HG03378 (cell line): ENCODE measurements around the gene ST8SIA4.

Source experiments
- ATAC-seq: cut with Tn5 transposase; IDR thresholded peaks from one replicate; pipeline ENCODE4 v1.9.1; 2021; ENCODE audit warnings: mild to moderate bottlenecking, moderate library complexity; ENCODE audit not compliant: unreplicated experiment

The ST8SIA4 gene

GRCh38 chr5:100832252-100833230 lies 70.5 kb downstream of the ST8SIA4 start:
- peak; percentile 46 for ATAC-seq

- ATAC-seq = no peak
These were observed 74.2 kb downstream of the ST8SIA4 start for GRCh38 chr5:100828898-100829356.

GRCh38 chr5:100828071-100828897 lies 74.8 kb downstream of the ST8SIA4 start:
- peak; percentile 80 for ATAC-seq

- peak; percentile 18 for ATAC-seq
These were observed 75.6 kb downstream of the ST8SIA4 start for GRCh38 chr5:100827481-100827889.

DNA sequence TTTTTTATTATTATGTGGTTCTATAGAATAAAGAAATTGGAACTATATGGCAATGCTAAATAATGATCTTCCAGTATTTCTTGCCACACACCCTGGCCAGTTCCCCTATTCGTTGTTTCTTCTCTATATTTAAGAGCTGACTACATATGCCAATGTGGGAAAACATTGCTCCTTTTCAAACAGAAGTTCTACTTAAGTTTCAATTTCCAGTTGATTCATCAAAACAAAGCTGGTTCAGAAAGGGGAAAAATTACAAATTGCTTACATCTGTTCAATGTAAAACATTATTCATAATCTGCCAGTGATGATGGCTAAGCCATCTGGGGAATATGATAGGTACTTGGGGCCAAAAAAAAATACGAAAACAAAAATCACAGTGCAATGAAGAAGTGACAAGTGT lies 76.9 kb downstream of the ST8SIA4 start:
- ATAC-seq = peak; percentile 36

GRCh38 chr5:100824635-100825034 lies 78.4 kb downstream of the ST8SIA4 start:
- no peak for ATAC-seq

GRCh38 chr5:100823812-100824211 lies 79.3 kb downstream of the ST8SIA4 start:
- no peak for ATAC-seq

DNA sequence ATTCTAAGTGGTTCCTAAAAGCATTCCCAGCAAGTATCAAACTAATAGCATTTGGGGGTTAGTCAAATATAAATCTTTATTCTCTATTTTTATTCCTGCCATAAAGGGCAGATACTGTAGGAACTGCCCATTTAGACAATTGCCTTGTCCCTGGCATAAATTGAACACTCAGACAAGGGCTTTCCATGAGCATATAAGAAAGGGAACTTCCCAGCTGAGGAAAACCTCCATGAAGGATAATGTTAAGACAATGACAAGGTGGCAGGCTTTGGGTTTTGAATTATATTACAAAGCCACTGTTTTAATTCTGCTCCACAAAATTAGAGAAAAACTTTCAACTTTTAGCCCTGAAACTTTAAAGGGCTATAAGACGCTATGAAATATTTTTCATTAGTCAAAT lies 81.3 kb downstream of the ST8SIA4 start:
- ATAC-seq = no peak

- peak; percentile 41 for ATAC-seq
These were observed 84.7 kb downstream of the ST8SIA4 start for GRCh38 chr5:100818340-100818739.

- no peak for ATAC-seq
These were observed 99.7 kb downstream of the ST8SIA4 start for GRCh38 chr5:100803397-100803796.

DNA sequence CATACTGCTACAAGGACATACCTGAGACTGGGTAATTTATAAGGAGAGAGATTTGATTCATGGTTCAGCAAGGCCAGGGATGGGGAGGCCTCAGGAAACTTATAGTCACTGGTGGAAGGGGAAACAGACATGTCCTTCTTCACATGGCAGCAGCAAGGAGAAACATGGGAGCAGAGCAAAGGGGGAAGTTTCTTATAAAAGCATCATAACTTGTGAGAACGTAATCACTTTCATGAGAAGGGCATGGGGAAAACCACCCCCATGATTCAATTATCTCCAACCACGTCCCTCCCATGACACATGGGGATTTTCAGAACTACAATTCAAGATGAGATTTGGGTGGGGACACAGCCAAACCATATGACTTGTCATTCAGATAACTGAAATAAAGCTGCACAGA lies 100.9 kb downstream of the ST8SIA4 start:
- no peak for ATAC-seq

GRCh38 chr5:100800562-100800961 lies 102.5 kb downstream of the ST8SIA4 start:
- peak; percentile 73 for ATAC-seq

- no peak for ATAC-seq
These were observed 103.9 kb downstream of the ST8SIA4 start for GRCh38 chr5:100799166-100799565.

DNA sequence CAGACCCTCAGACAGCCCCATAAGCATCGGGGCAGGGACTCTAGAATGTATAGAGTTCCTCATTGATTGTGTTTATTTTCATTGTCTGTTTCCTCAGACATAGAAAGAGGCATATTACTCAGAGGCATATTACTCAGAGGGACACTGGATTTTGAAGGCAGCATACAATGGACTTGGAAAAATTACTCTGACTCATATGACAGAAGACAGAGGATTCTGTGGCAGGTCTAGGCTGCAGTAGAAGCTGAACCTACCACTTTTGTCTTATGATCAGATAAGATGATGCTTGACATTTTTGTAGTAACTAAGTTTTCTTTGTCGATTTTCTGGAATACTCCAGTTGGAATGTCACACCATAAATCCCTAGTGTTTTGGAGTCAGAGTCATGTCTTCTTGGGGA lies 105.2 kb downstream of the ST8SIA4 start:
- ATAC-seq = no peak

DNA sequence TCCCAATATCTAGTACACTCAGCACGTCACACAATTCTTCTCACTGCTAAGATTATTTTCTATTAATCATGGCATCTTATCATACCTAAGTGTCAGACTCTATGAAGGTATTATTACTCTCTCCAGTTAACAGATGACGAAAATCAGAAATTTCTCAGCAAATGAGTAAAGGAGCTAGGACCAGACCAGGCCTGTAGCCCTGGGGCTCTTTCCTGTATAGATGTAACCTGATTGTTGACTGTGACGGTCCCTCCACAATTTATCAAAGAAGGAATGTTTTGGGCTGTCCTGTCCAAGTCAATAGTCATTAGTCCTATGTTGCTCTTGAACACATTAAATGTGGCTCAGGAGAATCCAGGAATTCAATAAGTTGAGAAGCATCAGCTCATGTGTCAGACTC lies 106.2 kb downstream of the ST8SIA4 start:
- no peak for ATAC-seq

DNA sequence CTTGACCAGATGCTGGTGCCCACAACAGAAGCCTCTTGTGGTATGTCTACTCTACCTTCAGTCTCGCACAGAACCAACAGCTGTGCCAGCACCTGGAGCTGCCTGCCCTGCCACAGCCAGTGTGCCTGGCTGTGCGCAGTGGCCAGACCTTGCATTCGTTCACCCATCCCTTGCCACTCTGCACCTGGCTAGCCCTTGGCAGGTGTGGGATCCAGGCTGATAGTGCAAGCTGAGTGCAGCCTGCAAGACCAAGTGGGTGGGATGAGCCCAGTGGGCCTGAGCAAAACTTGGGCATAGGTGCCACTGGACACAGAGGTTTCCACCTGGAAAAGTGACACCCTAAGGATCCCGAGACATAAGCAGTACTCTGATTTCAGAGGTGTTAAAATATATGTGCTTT lies 108.2 kb downstream of the ST8SIA4 start:
- no peak for ATAC-seq

GRCh38 chr5:100794218-100794617 lies 108.9 kb downstream of the ST8SIA4 start:
- ATAC-seq = no peak

GRCh38 chr5:100792781-100793180 lies 110.3 kb downstream of the ST8SIA4 start:
- no peak for ATAC-seq

- ATAC-seq = no peak
These were observed 111.7 kb downstream of the ST8SIA4 start for GRCh38 chr5:100791391-100791790.

- no peak for ATAC-seq
These were observed 112.1 kb downstream of the ST8SIA4 start for GRCh38 chr5:100790951-100791350.

GRCh38 chr5:100790170-100790665 lies 112.9 kb downstream of the ST8SIA4 start:
- peak; percentile 51 for ATAC-seq
